Choroid plexus epithelial cell (primary cell): ENCODE results near the gene NCAPH2.
A peak's percentile ranks its signal among the peaks of the same experiment; 100 is the strongest.

Experiments used
- DNase-seq: peaks from one replicate; pipeline ENCODE4 v3.0.0-alpha.2; 2010; ENCODE audit warnings: low read depth
- H3K4me3 ChIP-seq: 2 replicates; pipeline ENCODE4 v1.5.1; 2011; ENCODE audit warnings: low read depth, mild to moderate bottlenecking, control low read depth, low read length, moderate library complexity
- CTCF ChIP-seq: conservative IDR thresholded peaks from 2 replicates; pipeline ENCODE4 v1.5.1; 2011; ENCODE audit warnings: low read depth, mild to moderate bottlenecking, control low read depth, inconsistent platforms, low read length, moderate library complexity

NCAPH2 gene

GRCh38 chr22:50507991-50508884 is at the start of gene NCAPH2:
NCAPH2 (plus strand) TSS chr22:50508224; CDS start chr22:50508338, 114 bp downstream.
- no peak for TF ChIP-seq CTCF
- H3K4me3 ChIP-seq = peak within 1 kb of the TSS; percentile 95
- peak; percentile 98 for DNase-seq

DNA sequence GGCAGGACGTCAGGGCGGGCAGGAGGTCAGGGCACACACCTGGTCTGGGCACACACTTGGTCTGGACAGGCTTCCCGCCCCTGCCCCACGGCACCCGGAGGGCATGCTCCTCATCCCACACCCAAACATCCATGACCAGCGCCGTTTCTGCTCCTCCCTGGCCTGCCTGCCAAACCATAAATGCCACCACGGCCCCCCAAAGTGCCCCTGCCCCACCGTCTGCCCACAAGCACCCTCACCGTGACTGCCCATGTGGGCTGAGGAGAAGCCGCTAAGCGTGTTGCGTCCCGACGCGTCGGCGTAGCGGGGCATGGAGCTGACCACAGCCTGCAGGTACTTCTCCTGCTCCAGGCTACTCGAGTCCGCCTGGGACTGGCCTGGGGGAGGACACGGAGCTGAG is 49.0 kb upstream of the NCAPH2 start:
- no peak overlapping the region for H3K4me3 ChIP-seq
- no peak for TF ChIP-seq CTCF
- no peak for DNase-seq

DNA sequence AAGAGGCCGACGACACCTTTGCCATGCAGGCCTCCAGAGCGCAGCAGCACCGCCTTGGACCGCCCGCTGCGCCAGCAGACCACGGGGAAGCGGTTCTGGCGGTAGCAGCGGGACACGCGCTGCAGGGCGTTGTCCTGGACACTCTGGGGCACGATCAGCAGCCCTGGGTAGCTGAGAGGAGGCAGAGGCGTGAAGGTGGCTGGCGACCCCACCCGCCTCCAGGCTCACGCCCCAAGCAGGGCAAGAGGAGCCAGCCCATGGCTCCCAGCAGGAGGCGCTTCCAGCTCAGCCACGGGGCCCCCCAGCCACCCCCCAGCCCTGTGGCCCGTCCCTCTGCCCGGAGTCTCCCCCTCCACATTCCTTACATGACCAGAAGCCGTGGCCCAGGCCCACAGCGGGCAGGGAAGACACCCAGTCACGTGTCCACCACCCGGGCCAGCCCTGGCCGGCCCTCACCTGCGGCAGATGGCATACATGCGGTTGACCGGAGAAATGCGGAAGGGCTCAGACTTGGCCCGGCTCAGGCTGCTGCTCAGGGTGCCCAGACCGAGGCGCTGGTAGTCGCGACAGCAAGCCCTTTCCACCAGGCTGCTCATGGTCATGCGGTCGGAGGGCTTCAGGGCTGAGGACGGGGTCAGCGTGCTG is 48.4 kb upstream of the NCAPH2 start:
- no peak for TF ChIP-seq CTCF
- no peak for DNase-seq
- no peak overlapping the region for H3K4me3 ChIP-seq

GRCh38 chr22:50460938-50461337 is 47.1 kb upstream of the NCAPH2 start:
- DNase-seq = no peak
- no peak for TF ChIP-seq CTCF
- no peak overlapping the region for H3K4me3 ChIP-seq

- TF ChIP-seq CTCF = no peak
- no peak overlapping the region for H3K4me3 ChIP-seq
- no peak for DNase-seq
Measured at GRCh38 chr22:50461536-50461935, 46.5 kb upstream of the NCAPH2 start.

- DNase-seq = no peak
- TF ChIP-seq CTCF = no peak
- H3K4me3 ChIP-seq = no peak overlapping the region
Measured at GRCh38 chr22:50461979-50462540, 46.0 kb upstream of the NCAPH2 start.
